Measurements from ENCODE around the gene C1orf167.

Gene C1orf167

DNA sequence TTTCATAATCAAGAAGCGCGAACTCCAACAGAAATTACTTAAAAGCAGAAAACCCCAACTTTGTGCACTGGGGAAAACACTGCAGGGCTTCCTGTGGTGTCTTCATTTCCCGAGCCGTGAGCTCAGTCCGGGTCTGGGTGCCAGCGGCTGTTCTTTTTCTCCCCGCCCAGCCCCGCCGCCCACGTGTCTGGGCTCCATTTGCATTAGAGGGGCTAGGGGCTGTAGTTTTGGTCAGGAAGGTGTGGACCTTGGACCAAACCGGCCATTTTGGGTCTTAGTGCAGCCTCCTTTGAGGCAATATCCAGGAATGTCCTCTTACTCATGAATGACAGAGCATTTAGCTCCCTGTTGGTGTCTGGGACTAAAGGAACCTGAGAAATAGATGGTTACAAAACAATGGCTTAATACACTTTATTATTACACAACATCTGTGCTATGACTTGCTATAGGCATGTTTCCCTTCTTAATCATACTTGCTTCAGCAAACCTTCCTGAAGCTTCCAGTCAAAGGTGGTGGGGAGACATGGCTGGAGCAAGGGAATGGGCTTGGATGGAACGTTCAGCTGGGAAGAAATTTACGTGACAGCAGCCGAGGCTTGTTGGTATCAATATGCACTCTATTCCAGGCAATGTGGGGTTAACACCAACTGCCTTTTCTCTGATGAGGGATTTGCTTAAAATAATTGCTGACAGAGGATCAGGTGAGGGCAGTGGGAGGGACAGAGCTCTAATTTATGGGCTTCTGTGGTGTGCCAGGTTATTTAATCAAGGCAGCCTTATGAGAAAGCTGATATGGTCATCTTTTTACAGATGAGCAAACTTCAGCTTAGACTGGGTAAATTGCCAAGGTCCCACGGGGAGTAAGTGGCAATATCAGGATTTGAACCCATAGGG, 25.0 kb upstream of the C1orf167 start:
- FAIRE-seq: no peak

DNA sequence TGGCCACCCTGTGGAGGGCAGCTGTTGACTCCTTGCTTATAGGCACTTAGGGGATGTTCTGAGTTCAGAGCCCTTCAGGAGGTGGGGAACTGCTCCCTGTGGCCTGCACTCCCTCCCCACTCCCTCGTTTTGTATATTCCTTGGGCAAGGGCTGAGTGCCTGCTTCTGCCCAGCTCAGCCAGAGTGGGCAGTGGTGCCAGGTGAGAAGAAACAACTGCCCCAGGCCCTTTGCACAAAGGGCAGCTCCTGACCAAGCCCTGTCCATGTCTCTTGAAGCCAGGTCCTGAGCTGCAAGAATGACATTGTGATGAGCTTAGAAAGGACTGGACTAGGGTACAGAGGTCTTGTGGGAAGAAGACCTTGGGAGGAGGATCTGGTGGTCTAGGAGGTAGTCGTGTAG, 23.9 kb upstream of the C1orf167 start:
- no peak for FAIRE-seq

DNA sequence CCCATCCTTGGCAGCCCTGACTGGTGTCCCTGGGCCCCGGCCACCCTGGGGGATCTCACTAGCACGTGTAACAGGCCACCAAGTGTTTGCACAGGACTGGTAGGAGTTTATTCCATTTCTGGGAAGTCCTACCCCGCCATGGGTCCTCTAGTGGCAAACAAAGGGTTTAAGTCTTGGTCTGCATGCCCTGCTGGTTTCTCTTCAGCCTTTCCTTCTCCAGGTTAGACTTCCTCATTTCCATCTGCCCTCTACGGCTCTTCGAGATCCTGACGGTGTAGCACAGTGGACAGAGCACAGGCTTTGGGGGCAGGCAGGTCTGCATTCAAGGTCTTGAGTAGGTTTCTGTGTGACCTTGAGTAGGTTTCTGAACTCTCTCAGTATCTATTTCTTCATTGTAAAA, 23.2 kb upstream of the C1orf167 start:
- no peak for FAIRE-seq

DNA sequence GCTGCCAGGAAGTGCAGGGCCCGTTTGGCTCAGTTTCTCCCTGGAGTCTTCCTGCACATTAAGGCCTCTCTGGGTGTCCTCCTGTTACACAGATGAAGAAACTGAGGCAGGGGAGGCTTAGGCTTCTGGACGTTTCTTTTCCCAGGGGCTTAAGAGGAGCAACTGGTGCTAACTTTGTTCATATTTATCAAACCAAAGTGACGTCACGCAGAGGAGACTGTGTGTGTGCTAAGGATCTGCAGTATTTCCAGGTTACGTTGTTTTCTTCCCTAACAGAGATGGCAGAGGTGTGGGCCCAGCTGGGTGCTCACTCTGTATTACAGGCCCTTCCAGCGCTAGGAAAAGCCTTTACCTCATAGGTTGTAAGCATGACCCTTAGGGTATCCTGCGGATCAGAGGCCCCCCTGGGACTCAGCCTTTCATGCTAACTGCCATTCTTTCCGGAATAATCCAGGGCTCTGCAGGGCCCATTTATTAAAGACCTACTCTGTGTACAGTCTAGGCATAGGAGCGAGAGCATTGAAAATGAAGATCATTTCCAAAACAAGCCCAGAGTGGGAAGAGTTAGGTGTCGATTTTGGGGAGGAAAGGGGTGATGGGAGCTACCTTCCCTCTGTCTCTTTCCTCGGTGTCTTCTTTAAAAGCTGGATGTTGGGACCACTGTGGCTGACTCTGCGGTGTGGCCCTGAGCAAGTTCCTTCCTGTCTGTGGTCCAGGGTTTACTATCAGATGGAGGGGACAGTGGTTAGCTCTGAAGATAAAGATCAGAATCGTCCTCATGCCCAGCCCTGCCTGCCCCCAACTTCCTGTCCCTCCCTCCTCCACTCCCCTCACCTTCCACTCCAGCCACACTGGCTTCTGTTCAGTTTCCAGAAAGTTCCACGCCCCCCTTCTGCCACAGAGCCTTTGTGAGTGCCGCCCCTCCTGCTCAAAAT, 21.5 kb upstream of the C1orf167 start:
- no peak for FAIRE-seq

DNA sequence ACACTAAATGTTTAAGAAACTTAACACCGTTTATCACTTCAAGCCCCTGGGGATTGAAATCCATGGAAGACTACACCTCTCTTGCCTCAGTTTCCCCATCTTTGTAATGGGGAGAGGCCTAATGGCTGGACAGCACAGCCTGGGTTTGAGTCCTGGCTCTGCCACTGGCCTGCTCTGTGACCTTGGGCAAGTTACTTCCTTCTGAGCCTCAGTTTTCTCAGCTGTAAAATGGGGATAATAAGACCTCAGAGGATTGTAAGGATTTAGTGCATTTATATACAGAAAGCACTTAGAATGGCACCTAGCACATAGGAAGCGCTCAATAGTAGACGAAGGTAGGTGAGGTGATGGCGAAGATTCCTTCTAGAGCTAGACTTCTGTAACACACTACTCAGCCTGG, 20.5 kb upstream of the C1orf167 start:
- FAIRE-seq: no peak

DNA sequence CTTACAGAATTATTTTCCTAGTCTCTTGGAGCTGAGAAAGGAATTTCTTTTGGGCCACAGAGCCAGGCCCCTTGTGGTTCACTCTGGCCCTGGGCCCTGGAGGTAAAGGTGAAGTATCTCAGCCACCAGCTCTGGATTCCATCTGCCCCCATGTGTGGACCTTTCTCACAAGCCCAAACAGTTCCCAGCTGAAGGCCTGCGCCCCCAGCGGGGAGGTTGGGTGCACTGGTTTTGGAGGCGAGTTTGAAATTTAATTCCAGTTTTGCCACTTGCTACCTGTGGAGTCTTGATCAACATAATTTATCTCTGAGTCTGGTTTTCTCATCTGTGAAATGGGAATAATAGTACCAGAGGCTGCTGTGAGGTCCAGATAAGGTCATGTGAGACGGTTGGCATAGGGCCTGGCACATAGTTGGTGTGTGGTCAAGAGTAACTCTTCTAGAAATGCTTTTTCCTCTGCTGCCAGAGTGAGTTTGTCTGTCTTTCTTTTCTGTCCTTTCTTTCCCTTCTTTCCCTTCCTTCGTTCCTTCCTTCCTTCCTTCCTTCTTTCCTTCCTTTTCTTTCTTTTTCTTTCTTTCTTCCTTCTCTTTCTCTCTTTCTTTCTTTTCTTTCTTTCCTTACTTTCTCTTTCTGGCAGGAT, 20.0 kb upstream of the C1orf167 start:
- no peak for FAIRE-seq

DNA sequence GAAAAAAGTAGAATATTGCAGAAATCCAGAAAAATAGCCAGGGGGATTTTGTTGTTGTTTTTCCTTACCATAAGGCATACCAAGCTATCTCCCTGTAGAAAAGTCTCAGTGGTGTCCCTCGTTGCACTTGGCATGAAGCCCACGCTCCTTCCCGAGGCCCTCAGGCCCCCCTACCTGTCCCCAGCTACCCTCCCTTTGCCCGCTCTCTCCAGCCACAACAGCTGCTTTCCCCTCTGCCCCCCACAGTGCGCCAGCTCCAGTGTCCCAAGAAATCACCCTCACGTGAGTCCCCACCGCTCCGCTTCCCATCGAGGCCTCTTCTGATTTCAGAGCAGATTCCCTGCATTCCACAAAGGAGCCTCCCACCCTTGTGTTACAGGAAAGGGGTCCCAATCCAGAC, 17.7 kb upstream of the C1orf167 start:
- FAIRE-seq: no peak

DNA sequence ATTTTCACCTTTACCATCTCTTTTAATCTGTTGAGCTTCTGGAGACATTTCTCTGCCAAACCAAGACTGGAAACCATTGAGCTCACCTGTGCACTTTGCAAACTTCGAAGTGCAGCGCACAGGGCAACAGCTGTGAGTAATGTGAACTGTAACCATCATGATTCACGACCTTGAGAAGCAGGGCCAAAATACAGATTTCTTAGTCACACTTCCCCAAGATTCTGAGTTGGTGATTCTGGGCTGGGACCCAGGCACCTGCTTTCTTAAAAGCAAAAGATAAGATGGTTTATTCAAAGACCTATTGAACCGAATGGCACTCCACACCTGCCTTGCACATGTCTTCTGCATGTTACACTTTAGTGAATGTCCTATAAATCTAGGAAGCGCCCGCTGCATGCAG, 15.9 kb upstream of the C1orf167 start:
- no peak for FAIRE-seq

DNA sequence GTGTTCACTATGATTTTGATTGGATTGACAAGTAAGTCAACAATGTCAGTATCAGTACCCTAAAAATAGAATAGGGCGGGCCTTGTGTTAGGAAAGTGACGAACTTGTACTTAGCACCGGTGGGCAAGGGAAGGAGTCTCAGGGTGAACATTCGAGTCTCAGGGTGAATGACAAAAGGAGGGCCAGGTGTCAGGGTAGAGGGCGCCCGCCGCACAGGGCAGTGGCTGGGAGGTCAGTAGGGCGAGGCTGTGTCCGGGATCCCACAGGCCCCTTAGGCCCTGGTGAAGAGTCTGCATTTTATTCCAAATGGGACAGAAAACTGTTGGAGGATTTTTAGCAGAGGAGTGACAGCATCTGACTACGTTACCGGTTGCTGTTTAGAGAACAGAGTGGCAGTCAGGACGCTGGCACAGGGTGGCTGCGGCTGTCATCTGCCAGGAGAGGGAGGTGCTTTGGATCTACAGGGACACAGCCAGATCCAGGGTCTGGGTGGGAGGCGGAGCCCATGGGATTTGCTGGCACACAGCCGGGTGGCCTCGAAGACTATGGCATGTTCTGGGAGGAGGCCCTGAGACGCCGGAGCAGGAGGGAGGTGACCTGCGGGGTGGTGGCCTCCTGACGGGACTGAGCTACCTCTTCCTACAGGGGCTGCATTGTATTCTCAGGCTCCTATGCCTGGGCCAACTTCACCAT, 15.1 kb upstream of the C1orf167 start:
- no peak for FAIRE-seq

DNA sequence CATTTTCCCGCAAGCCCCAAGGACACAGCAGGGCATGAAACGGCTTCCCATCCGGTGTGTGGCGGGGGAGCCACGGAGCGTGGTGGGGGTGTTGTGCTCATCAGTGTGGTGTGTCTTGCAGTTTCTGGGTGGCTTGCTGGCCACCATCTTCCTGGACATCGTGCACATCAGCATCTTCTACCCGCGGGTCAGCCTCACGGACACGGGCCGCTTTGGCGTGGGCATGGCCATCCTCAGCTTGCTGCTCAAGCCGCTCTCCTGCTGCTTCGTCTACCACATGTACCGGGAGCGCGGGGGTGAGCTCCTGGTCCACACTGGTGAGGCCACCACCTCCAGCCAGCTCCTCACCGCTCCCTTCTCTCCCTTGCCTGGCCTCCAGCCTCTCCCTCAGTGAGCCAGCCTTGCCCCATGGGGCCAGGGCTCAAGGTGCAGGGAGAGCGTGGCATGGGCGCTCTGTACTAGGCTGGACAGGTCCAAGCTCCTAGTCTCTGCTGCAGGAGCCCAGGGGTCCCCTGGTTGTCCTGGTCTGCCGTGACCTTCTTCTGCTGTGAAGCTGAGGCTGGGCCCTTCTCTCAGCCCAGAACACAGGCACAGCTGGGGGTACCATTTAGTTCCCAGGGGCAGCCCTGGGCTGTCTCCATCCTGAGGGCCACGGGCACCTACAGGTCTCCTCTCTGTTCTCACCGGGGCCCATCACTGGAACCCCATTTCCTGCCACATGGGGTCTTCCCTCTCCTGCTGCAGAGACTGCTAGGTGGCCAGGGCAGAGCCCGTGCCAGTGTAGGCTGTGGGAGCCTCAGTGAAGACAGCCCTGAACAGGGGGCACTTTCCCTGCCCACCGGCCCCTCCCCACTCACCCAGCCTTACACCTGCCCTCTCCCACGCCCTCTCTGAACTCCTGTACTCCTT, 13.4 kb upstream of the C1orf167 start:
- FAIRE-seq: no peak

DNA sequence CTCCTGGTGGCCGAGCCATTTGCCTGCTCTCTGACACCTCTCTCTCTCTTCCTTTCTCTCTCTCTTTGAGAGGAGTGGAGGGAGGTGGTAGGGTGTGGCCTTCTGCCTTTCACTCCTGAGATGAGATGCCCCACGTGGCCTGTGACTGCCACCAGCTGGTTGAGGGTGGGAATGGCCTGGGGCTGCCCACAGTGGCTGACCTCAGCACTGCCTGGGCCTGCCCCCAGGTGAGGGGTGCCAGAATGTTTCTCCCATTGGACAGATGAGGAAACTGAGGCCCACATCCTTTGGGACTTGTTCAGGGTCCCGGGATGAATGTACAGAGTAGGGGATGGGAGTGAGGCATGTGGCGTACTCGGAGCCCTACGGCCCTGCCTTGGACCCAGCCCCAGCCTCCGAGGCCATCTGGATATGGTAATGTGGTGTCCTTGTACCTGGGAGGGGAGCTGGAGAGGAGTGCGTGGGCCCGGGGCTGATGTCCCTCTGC, 12.7 kb upstream of the C1orf167 start:
- no peak for FAIRE-seq

DNA sequence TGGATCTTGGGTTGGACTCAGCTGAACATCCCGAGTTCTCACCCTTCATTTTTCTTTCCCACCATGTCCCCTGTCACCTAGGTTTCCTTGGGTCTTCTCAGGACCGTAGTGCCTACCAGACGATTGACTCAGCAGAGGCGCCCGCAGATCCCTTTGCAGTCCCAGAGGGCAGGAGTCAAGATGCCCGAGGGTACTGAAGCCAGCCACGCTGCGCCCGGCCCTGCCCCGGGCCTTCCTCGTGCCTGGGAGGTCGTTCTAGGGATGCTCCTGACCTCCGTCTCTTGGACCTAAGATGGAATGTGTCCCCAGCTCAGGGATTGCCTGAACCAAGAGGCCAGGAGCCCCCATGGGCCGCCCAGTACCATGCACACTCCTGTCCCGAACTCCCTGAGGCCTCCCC, 12.0 kb upstream of the C1orf167 start:
- no peak for FAIRE-seq

DNA sequence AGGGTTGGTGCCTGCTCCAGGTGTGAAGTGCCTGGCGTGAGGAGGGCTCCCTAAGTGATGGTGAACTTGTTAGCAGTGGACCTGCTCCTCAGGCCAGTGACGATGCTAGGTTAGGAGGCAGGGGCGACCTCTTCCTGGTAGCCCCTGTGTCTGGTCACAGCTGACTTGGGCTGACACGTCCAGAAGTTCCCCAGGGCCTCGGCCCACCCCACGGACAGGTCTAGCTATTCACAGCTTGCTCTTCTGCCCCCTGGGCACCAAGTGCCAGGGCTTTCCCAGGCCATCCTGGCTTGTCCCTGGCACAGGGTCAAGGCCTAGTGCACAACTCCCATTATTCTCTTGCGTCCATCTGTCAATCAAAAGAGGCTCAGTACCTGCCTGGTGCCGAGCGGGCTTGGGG, 10.9 kb upstream of the C1orf167 start:
- FAIRE-seq: no peak

DNA sequence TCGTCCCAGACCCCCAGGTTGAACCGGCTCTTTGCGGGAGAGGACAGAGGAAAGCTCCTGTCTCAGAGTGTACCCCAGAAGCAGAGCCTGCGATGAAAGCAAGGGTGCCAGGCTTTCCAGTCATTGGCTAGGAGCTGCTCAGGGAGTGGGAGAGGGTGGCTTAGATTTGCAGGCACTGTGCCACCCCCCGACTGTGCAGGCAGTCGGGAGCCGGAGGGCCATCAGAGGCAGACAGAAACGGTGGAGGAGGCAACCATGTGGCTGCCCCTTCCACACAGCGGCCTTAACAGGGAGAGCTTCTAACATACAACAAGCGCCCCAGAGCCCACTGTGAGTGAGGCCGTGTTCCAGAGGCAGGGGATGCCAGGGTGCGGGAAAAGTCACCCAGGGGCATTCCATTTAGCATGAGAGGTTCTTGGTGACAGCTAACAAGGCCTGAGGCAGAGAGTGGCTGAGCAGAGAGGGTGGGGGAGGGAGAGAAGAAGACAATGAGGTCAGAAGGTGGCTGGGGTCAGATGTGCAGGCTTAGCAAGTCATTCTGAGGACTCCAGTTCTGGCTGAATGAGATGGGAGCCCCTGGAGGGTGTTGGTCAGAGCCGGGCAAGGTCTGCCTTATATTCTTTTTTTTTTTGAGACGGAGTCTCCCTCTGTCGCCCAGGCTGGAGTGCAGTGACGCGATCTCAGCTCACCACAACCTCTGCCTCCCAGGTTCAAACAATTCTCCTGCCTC, 9.5 kb upstream of the C1orf167 start:
- no peak for FAIRE-seq

DNA sequence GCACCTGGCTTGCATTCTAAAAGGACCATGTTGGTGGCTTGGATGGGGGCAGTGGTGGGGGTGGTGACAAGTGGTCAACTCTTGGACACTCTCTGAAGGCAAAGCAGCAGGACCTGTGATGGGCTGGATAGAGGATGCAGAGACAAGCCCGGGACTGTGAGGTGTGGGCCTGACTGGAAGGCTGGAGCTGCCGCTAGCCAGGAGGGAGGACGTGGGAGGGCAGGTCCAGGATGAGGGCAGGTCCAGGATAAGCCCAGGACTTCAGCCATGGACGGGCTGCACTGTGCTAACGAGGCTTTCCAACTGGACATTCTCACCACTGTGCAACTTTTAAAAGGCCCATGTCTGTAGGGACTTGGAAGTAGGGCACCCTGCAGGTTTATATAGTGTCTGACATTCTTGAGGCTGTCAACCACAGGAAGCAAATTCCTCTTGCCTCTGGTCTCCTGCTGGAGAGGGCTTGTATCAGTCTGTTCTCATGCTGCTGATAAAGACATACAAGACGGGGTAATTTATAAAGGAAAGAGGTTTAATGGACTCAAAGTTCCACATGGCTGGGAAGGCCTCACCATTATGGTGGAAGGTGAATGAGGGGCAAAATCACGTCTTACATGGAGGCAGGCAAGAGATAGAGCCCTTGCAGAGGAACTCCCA, 8.3 kb upstream of the C1orf167 start:
- FAIRE-seq: no peak

DNA sequence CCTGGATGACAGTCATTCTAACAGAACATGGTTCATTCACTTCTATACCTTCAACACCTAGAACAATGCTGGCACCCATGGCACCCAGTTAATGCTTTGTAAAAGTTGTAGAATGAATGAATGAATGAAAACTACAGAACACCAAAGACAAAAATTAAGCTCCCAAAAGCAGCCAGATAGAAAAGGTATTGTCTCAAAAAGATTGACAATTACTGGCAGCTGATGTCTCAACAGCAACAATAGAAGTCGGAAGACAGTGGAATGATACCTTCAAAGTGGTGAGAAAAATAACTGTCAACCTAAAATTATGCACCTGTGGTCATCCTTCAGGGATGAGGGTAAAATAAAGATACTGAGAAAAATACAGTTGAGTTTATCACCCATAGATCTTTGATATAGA, 4.9 kb upstream of the C1orf167 start:
- no peak for FAIRE-seq

DNA sequence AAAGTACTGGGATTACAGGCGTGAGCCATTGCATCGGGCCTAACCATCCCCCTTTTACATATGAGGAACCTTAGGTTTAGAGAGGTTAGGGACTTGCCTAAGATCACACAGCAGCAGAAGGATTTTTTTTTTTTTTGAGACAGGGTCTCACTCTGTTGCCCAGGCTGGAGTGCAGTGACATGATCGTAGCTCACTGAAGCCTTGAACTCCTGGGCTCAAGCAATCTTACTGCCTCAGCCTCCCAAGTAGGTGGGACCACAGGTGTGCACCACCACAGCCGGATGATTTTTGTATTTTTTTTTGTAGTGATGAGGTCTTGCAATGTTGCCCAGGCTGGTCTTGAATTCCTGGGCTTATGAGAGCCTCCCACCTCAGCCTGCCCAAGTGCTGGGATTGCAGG, 2.2 kb upstream of the C1orf167 start:
- no peak for FAIRE-seq

DNA sequence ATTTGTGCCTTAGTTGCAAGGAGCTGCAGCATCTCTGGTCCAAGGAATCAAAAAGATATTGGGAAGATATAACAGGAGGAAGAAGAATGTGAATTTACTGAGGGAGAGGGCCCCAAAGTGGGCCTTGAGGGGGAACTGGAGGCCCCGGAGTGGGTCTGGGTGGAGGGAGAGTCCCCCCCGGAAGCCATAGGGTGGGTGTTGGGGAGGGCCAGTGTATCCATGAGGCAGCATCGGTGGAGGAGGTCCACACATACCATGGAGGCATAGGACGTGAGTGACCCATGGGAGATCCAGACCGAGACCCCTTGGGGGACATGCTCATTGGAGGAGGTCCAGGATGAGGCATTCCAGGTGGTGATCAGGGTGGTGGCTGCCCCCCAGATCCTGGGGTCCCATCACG, 708 bp upstream of the C1orf167 start:
- no peak for FAIRE-seq

DNA sequence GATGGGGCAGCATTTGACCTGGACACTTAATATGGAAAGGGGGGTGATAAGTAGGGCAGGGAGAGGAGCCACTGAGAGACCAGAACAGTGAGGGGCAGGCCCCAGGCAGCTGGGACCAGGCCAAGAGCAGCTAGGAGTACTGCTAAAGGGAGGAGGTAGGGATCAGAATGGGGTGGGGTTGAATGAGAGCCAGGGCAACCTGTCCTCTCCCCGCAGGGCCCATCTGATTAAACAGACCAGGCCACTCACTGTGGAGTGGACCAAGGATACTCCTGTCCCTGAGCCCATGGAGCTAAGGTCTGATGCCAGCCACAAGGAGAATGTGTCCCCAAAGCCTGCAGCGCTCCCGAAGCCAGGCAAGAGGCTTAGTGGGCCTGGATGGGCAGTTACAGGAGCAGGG, 2.1 kb downstream of the C1orf167 start:
- no peak for FAIRE-seq

DNA sequence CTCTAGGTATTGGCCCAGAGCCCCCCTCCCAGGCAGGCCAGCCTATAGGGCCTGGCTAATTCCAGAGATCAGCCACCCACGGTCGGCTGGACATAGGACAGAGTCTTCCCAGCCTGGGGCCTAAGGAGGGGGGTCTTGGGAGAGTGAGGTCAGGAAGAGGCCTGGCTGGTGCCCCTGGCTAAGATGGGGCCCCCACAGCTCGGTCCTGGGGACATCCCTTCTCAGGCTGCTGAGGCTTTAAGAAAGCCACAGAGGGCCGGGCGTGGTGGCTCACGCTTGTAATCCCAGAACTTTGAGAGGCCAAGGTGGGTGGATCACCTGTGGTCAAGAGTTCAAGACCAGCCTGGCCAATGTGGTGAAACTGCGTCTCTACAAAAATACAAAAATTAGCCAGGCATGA, 2.5 kb downstream of the C1orf167 start:
- FAIRE-seq: no peak

Measured in colon (tissue), 2 donors.